IMR-90 (cell line): ENCODE measurements around the gene GALM. TPM values are rescaled to one million over a fixed set of nuclear protein-coding genes. Genes with fewer than 3 reads are reported as not detected.

Experiments
- ATAC-seq: fragments of 200-7000 bp; cut with Tn5 transposase; 2 replicates; pipeline ENCODE4 v1.9.1; 2020; ENCODE audit warnings: low read depth, mild to moderate bottlenecking, moderate library complexity
- BruUV-seq: library from RNA; stranded (reverse); fragments of 400-500 nt; replicated peaks from 2 replicates; lab custom pipeline; 2021; lab: Mats Ljungman, UMichigan
- CTCF ChIA-PET: fragments of 300-600 bp; formaldehyde crosslinking; extraction: SDS; loops from one replicate; lab custom pipeline; 2021; ENCODE audit warnings: antibody characterized with exemption; lab: Yijun Ruan, JAX
- POLR2A ChIA-PET: fragments of 300-600 bp; sonication (Branson Sonifier 250); formaldehyde crosslinking; loops from one replicate; lab custom pipeline; 2022; ENCODE audit warnings: antibody characterized with exemption; ENCODE audit not compliant: unreplicated experiment; lab: Charles Lee
- DNase-seq: peaks from one replicate; pipeline ENCODE4 v3.0.0; 2013
- H2AFZ ChIP-seq: replicated peaks from 2 replicates; pipeline ENCODE3; 2013; ENCODE audit warnings: low read length, mild to moderate bottlenecking; ENCODE audit not compliant: poor library complexity
- H2AK5ac ChIP-seq: 2 replicates; pipeline ENCODE4 v1.6.1; 2013; ENCODE audit warnings: low read depth, low read length, inconsistent platforms
- H2AK9ac ChIP-seq: replicated peaks from 2 replicates; pipeline ENCODE3; 2013; ENCODE audit warnings: mild to moderate bottlenecking, low read depth, low read length, moderate library complexity; ENCODE audit not compliant: poor library complexity
- H2BK120ac ChIP-seq: 2 replicates; pipeline ENCODE4 v1.6.1; 2013; ENCODE audit warnings: low read depth, low read length, inconsistent platforms
- H2BK15ac ChIP-seq: 3 replicates; pipeline ENCODE4 v1.6.1; 2013; ENCODE audit warnings: low read depth, low read length, inconsistent platforms
- H2BK20ac ChIP-seq: 2 replicates; pipeline ENCODE4 v1.6.1; 2013; ENCODE audit warnings: low read depth, mild to moderate bottlenecking, inconsistent platforms, low read length, moderate library complexity
- H2BK5ac ChIP-seq: 2 replicates; pipeline ENCODE4 v1.6.1; 2013; ENCODE audit warnings: mild to moderate bottlenecking, low read depth, low read length, inconsistent platforms; ENCODE audit not compliant: poor library complexity, severe bottlenecking
- H3K14ac ChIP-seq: replicated peaks from 2 replicates; pipeline ENCODE4 v1.6.1; 2013; ENCODE audit warnings: low read depth, low read length, inconsistent platforms
- H3K18ac ChIP-seq: 2 replicates; pipeline ENCODE4 v1.6.1; 2013; ENCODE audit warnings: low read depth, low read length, control low read depth
- H3K23ac ChIP-seq: 2 replicates; pipeline ENCODE4 v1.6.1; 2013; ENCODE audit warnings: low read depth, low read length, inconsistent platforms
- H3K27ac ChIP-seq: 2 replicates; pipeline ENCODE4 v1.5.1; 2013; ENCODE audit warnings: mild to moderate bottlenecking, control low read depth, low read length; ENCODE audit not compliant: insufficient read depth
- H3K27me3 ChIP-seq: 2 replicates; pipeline ENCODE4 v1.6.1; 2013; ENCODE audit warnings: low read length; ENCODE audit not compliant: control insufficient read depth, insufficient read depth
- H3K36me3 ChIP-seq: 2 replicates; pipeline ENCODE4 v1.6.1; 2013; ENCODE audit warnings: low read length, mixed read lengths; ENCODE audit not compliant: control insufficient read depth, insufficient read depth
- H3K4ac ChIP-seq: 2 replicates; pipeline ENCODE4 v1.6.1; 2013; ENCODE audit warnings: low read depth, low read length, inconsistent platforms
- H3K4me1 ChIP-seq: 2 replicates; pipeline ENCODE4 v1.6.1; 2013; ENCODE audit warnings: low read length, mixed read lengths; ENCODE audit not compliant: control insufficient read depth, insufficient read depth
- H3K4me2 ChIP-seq: 2 replicates; pipeline ENCODE4 v1.6.1; 2013; ENCODE audit warnings: low read depth, mild to moderate bottlenecking, control low read depth, low read length, moderate library complexity
- H3K4me3 ChIP-seq: 2 replicates; pipeline ENCODE4 v1.5.1; 2013; ENCODE audit warnings: low read depth, mild to moderate bottlenecking, control low read depth, low read length, moderate library complexity; ENCODE audit not compliant: insufficient read depth
- H3K56ac ChIP-seq: 2 replicates; pipeline ENCODE4 v1.6.1; 2013; ENCODE audit warnings: low read length, inconsistent platforms; ENCODE audit not compliant: insufficient read depth; ENCODE audit errors: extremely low read depth
- H3K79me1 ChIP-seq, 2 experiments: 2 replicates each; pipeline ENCODE4 v1.6.1; 2013; ENCODE audit warnings: low read length in 2 of 2, inconsistent platforms in 1 of 2, low read depth in 1 of 2
- H3K9ac ChIP-seq: 2 replicates; pipeline ENCODE4 v1.6.1; 2013; ENCODE audit warnings: low read depth, low read length, control low read depth
- H3K9me1 ChIP-seq: 2 replicates; pipeline ENCODE4 v1.6.1; 2013; ENCODE audit warnings: low read length, inconsistent platforms; ENCODE audit not compliant: insufficient read depth
- H3K9me3 ChIP-seq: 2 replicates; pipeline ENCODE4 v1.6.1; 2013; ENCODE audit warnings: low read length; ENCODE audit not compliant: control insufficient read depth, insufficient read depth
- H4K20me1 ChIP-seq: 2 replicates; pipeline ENCODE4 v1.6.1; 2013; ENCODE audit warnings: low read length, inconsistent platforms; ENCODE audit not compliant: insufficient read depth
- H4K5ac ChIP-seq: 2 replicates; pipeline ENCODE4 v1.6.1; 2013; ENCODE audit warnings: mild to moderate bottlenecking, low read depth, low read length, control low read depth
- H4K8ac ChIP-seq, 2 experiments: 2 replicates each; pipeline ENCODE4 v1.6.1; 2013; ENCODE audit warnings: low read depth in 2 of 2, low read length in 2 of 2, control low read depth in 1 of 2, inconsistent platforms in 1 of 2
- H4K91ac ChIP-seq: 2 replicates; pipeline ENCODE4 v1.6.1; 2013; ENCODE audit warnings: low read depth, low read length, inconsistent platforms; ENCODE audit not compliant: insufficient read depth
- BHLHE40 ChIP-seq: fragments of 150-350 bp; IDR thresholded peaks from 2 replicates; pipeline ENCODE4 v1.6.1; 2016; ENCODE audit warnings: mild to moderate bottlenecking, low read depth, low read length
- CEBPB ChIP-seq: IDR thresholded peaks from 2 replicates; pipeline ENCODE4 v1.6.1; 2012; ENCODE audit warnings: low read depth, low read length, improper control_type of control experiment
- CHD1 ChIP-seq: IDR thresholded peaks from 2 replicates; pipeline ENCODE4 v1.6.1; 2012; ENCODE audit warnings: low read depth, low read length, improper control_type of control experiment
- FOS ChIP-seq: fragments of 150-350 bp; IDR thresholded peaks from 2 replicates; pipeline ENCODE4 v1.6.1; 2016; ENCODE audit warnings: low read depth, low read length
- MAFK ChIP-seq: IDR thresholded peaks from 2 replicates; pipeline ENCODE4 v1.6.1; 2012; ENCODE audit warnings: low read depth, low read length, improper control_type of control experiment
- MAZ ChIP-seq: IDR thresholded peaks from 2 replicates; pipeline ENCODE4 v1.6.1; 2012; ENCODE audit warnings: low read depth, mild to moderate bottlenecking, low read length, improper control_type of control experiment, moderate library complexity, borderline replicate concordance
- MXI1 ChIP-seq: IDR thresholded peaks from 2 replicates; pipeline ENCODE4 v1.6.1; 2012; ENCODE audit warnings: low read depth, mild to moderate bottlenecking, low read length, moderate library complexity, borderline replicate concordance
- NFE2L2 ChIP-seq: fragments of 150-350 bp; IDR thresholded peaks from 2 replicates; pipeline ENCODE4 v1.6.1; 2016; ENCODE audit warnings: low read depth, mild to moderate bottlenecking, low read length
- POLR2A ChIP-seq: IDR thresholded peaks from 2 replicates; pipeline ENCODE4 v1.6.1; 2012; ENCODE audit warnings: mild to moderate bottlenecking, low read depth, low read length
- RAD21 ChIP-seq: IDR thresholded peaks from 2 replicates; pipeline ENCODE4 v1.6.1; 2012; ENCODE audit warnings: low read length, improper control_type of control experiment
- RCOR1 ChIP-seq: IDR thresholded peaks from 2 replicates; pipeline ENCODE4 v1.6.1; 2012; ENCODE audit warnings: mild to moderate bottlenecking, low read length, improper control_type of control experiment; ENCODE audit not compliant: insufficient replicate concordance
- RFX5 ChIP-seq: IDR thresholded peaks from 2 replicates; pipeline ENCODE4 v1.8.0; 2012; ENCODE audit warnings: low read depth, mild to moderate bottlenecking, low read length, moderate library complexity
- SMC3 ChIP-seq: fragments of 150-350 bp; IDR thresholded peaks from 2 replicates; pipeline ENCODE4 v1.6.1; 2016; ENCODE audit warnings: low read depth, mild to moderate bottlenecking, antibody characterized with exemption, low read length, moderate library complexity
- WGBS, 2 experiments: methylation state at CpG; one replicate each; pipeline versions ENCODE4 v1.1.5 to v1.1.7; 2013; ENCODE audit warnings: missing lambda C conversion rate in 2 of 2; ENCODE audit not compliant: insufficient read length in 1 of 2; ENCODE audit errors: extremely low coverage in 2 of 2; 5-methylcytosine and 5-hydroxymethylcytosine counted together
- dilution Hi-C: fragments of 300-500 bp; cut with HindIII; formaldehyde crosslinking; loops from one replicate; pipeline ENCODE4 v1.14.3; 2018; ENCODE audit warnings: low sequenced_read_pairs; ENCODE audit not compliant: unreplicated experiment
- in situ Hi-C: fragments of 300-500 bp; cut with MboI; formaldehyde crosslinking; loops from 3 replicates; pipeline ENCODE4 v1.14.3; 2019; ENCODE audit warnings: low sequenced_read_pairs, inconsistent platforms, mixed read lengths
- intact Hi-C: fragments of 100-400 bp; cut with micrococcal nuclease; formaldehyde crosslinking; loops from 2 replicates; pipeline ENCODE4 v1.10.0; 2022
- polyA plus RNA-seq, 3 experiments: library from polyadenylated mRNA; depleted of rRNA; stranded (reverse); fragments of >200 nt; gene quantifications; 2 replicates each; pipeline ENCODE4 v1.2.3, GENCODE V29; 2012; ENCODE audit warnings: low replicate concordance in 1 of 3
- total RNA-seq: library from RNA; depleted of rRNA; stranded (reverse); fragments of >200 nt; gene quantifications from 2 replicates; pipeline ENCODE4 v1.2.3, GENCODE V29; 2012
- TF ChIP-seq, protein P1 (sequence below): fragments of 150-350 bp; IDR thresholded peaks from 2 replicates; pipeline ENCODE4 v1.6.1; 2017; ENCODE audit warnings: mild to moderate bottlenecking, antibody characterized with exemption, low read length, low read depth
- TF ChIP-seq, protein P2 (sequence below): fragments of 150-350 bp; IDR thresholded peaks from 2 replicates; pipeline ENCODE4 v1.6.1; 2016; ENCODE audit warnings: low read depth, mild to moderate bottlenecking, low read length, moderate library complexity, borderline replicate concordance

GALM gene
- total and polyA plus RNA-seq, 2 of the 4 experiments (the other 2 are of a cell fraction) = 12.1 to 24.2 TPM

DNA sequence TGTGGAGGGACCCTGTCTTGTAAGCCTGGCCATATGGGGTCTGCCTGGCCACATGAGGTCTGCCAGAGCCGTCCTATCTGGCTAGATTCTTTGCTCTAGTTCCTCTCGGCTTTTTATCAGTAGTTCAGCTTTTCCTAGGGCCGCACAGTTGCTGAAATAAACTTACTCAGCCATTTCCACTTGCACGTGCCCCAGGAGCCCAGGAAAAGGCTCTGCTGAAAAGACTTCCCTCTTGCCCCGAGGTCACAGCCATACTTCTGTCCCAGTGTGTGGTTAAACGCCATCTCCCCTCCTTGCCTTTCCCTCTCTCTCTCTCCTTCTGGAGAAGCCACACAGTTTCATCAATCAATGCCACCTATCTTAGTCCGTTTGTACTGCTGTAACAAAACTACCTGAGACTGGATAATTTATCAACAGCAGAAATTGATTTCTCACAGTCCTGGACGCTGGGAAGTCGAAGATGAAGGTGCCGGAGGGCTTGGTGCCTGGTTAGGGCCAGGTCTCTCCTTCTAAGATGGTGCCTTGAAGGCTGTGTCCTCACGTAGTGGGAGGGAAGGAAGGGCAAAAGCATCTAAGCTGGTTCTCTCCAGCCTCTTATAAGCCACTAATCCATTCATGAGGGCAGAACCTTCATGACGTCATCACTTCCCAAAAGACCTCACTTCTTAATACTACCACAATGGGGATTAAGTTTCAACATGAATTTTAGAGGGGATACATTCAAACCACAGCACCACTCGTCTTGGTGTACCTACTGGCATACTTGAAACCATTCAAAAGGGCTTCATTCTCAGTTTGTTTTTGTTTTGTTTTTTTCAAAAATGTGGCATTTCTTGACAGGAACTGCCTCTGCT is 11.2 kb upstream of the GALM start:
- Histone ChIP-seq H3K9me1 (no peaks in the 10 kb centered on the region; the same call in 1 of the 2 replicates), H2BK15ac (no peak overlapping the region), H2BK5ac (no peak overlapping the region), H3K4me1 (no peaks in the 10 kb centered on the region; the same call in 1 of the 2 replicates), H3K79me1 (no peaks in the 10 kb centered on the region), H3K14ac (no peak overlapping the region), H3K4ac (no peak overlapping the region), H3K9me3 (no peaks in the 10 kb centered on the region), H3K4me2 (no peak overlapping the region), H3K9ac (no peak overlapping the region), H3K18ac (no peak overlapping the region), H3K36me3 (no peaks in the 10 kb centered on the region), H2BK120ac (no peak overlapping the region), H2BK20ac (no peak overlapping the region), H4K8ac (no peak overlapping the region), H2AK5ac (0 out of 2 replicates have a peak overlapping the region, but pooled peaks have one; percentile 1), H3K23ac (peak overlapping the region; percentile 25; the same call in 1 of the 2 replicates), H4K5ac (no peak overlapping the region), H4K20me1 (no peaks in the 10 kb centered on the region), H3K56ac (no peak overlapping the region), H4K91ac (no peak overlapping the region), H3K4me3 (no peak overlapping the region), H2AK9ac (no peak overlapping the region), H3K27ac (no peak overlapping the region), H2AFZ (peak overlapping the region; percentile 36), H3K27me3 (no peaks in the 10 kb centered on the region; the same call in 1 of the 2 replicates)
- ATAC-seq (no peak), DNase-seq (no peak)
- dilution Hi-C loops (no loop called here), in situ Hi-C loops (no loop called here), intact Hi-C loops (no loop called here)
- WGBS, 2 experiments = 65% methylated on average over 6 of the region's 13 CpGs; no CpG with 5 or more reads in 1 of the 2 experiments
- POLR2A ChIA-PET = no interaction called here
- CTCF ChIA-PET = no interaction called here
- BruUV-seq = no TSS peak
- TF ChIP-seq, protein P1, sequence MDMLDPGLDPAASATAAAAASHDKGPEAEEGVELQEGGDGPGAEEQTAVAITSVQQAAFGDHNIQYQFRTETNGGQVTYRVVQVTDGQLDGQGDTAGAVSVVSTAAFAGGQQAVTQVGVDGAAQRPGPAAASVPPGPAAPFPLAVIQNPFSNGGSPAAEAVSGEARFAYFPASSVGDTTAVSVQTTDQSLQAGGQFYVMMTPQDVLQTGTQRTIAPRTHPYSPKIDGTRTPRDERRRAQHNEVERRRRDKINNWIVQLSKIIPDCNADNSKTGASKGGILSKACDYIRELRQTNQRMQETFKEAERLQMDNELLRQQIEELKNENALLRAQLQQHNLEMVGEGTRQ = no peak
- TF ChIP-seq, protein P2, sequence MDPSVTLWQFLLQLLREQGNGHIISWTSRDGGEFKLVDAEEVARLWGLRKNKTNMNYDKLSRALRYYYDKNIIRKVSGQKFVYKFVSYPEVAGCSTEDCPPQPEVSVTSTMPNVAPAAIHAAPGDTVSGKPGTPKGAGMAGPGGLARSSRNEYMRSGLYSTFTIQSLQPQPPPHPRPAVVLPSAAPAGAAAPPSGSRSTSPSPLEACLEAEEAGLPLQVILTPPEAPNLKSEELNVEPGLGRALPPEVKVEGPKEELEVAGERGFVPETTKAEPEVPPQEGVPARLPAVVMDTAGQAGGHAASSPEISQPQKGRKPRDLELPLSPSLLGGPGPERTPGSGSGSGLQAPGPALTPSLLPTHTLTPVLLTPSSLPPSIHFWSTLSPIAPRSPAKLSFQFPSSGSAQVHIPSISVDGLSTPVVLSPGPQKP = no peak
- TF ChIP-seq CEBPB (no peak), CHD1 (no peak), RFX5 (no peak), RCOR1 (no peak), NFE2L2 (no peak), BHLHE40 (no peak), FOS (no peak), MAZ (no peak), MXI1 (no peak), POLR2A (no peak), SMC3 (no peak), MAFK (no peak), RAD21 (no peak)
